Bronchial epithelial cell (primary cell): ENCODE measurements around the gene RUNX2. TPM values are rescaled to one million over a fixed set of nuclear protein-coding genes. Genes with fewer than 3 reads are reported as not detected.

Experiments
- DNase-seq: peaks from one replicate; pipeline ENCODE4 v3.0.0-alpha.2; 2010; ENCODE audit warnings: low read depth
- FAIRE-seq: peaks from 2 replicates; lab custom pipeline; 2011; peaks lifted over from hg19 to GRCh38; lab: Jason Lieb, UNC
- H3K27me3 ChIP-seq: 2 replicates; pipeline ENCODE4 v1.5.1; 2011; ENCODE audit warnings: low read length; ENCODE audit not compliant: control insufficient read depth, insufficient read depth
- H3K36me3 ChIP-seq: 2 replicates; pipeline ENCODE4 v1.5.1; 2011; ENCODE audit warnings: low read length; ENCODE audit not compliant: control insufficient read depth, insufficient read depth
- H3K4me3 ChIP-seq: 2 replicates; pipeline ENCODE4 v1.5.1; 2011; ENCODE audit warnings: mild to moderate bottlenecking, low read depth, low read length, control low read depth
- total RNA-seq: library from RNA; depleted of rRNA; stranded (reverse); fragments of >200 nt; gene quantifications from 2 replicates; pipeline ENCODE4 v1.2.1, GENCODE V29; 2014
- TF ChIP-seq, protein P1 (sequence below): IDR thresholded peaks from 2 replicates; pipeline ENCODE4 v1.5.1; 2011; ENCODE audit warnings: mild to moderate bottlenecking, moderate library complexity, low read length, control low read depth, inconsistent platforms; ENCODE audit not compliant: insufficient read depth, severe bottlenecking

The RUNX2 gene
- total RNA-seq, 1 donor from 2014 or later: 0.79 TPM

DNA sequence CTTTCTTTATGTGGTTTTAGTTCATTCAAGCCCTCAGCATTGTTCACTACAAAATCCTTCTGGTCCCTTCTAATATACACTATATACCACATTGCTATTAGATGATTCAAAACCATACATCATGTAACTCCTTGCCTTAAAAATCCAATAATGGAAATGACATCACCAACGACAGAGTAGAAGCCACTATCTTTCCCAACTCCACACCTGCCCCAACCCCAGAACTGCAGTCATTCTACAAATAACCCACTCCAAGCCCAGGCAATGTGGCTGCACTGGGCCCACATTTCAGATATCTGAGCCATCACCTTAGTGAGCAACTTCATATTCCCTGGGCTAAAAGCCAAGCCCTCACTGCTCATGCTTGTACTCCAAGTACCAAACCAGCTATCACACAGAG is 22.6 kb upstream of the RUNX2 start:
- Histone ChIP-seq H3K36me3 (no peaks in the 10 kb centered on the region), H3K4me3 (no peak overlapping the region), H3K27me3 (no peaks in the 10 kb centered on the region)
- FAIRE-seq (no peak), DNase-seq (peak; percentile 79)
- TF ChIP-seq, protein P1, sequence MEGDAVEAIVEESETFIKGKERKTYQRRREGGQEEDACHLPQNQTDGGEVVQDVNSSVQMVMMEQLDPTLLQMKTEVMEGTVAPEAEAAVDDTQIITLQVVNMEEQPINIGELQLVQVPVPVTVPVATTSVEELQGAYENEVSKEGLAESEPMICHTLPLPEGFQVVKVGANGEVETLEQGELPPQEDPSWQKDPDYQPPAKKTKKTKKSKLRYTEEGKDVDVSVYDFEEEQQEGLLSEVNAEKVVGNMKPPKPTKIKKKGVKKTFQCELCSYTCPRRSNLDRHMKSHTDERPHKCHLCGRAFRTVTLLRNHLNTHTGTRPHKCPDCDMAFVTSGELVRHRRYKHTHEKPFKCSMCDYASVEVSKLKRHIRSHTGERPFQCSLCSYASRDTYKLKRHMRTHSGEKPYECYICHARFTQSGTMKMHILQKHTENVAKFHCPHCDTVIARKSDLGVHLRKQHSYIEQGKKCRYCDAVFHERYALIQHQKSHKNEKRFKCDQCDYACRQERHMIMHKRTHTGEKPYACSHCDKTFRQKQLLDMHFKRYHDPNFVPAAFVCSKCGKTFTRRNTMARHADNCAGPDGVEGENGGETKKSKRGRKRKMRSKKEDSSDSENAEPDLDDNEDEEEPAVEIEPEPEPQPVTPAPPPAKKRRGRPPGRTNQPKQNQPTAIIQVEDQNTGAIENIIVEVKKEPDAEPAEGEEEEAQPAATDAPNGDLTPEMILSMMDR: no peak

- DNase-seq: no peak
- Histone ChIP-seq H3K36me3 (no peaks in the 10 kb centered on the region), H3K27me3 (no peaks in the 10 kb centered on the region), H3K4me3 (no peak overlapping the region)
- FAIRE-seq: no peak
- TF ChIP-seq, protein P1: no peak
Observed at GRCh38 chr6:45310118-45310788, 17.9 kb upstream of the RUNX2 start.

DNA sequence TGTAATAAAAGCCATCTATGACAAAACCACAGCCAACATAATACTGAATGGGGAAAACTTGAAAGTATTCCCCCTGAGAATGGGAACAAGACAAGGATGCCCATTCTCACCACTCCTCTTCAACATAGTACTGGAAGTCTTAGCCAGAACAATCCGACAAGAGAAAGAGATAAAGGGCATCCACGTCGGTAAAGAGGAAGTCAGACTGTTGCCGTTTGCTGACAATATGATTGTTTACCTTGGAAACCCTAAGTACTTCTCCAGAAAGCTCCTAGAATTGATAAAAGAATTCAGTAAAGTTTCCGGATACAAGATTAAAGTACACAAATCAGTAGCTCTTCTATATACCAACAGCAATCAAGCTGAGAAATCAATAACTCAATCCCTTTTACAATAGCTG is 14.0 kb upstream of the RUNX2 start:
- H3K4me3 ChIP-seq: no peak overlapping the region
- FAIRE-seq (no peak), DNase-seq (no peak)
- no peaks in the 10 kb centered on the region for H3K36me3 ChIP-seq
- H3K27me3 ChIP-seq: no peaks in the 10 kb centered on the region
- TF ChIP-seq, protein P1: no peak

DNA sequence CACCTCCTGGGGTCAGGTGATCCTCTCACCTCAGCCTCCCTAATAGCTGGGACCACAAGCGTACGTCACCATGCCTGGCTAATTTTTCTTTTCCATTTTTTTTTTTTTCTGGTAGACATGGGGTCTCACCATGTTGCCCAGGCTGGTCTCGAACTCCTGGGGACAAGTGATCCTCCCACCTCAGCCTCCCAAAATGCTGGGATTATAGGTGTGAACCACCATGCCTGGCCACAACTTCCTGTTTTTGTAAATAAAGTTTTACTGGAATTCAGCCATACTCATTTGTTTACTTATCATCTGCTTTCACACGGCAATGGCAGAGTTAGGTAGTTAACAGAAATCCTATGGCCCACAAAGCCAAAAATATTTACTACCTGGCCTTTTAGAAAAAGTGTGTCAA is 7.8 kb upstream of the RUNX2 start:
- H3K36me3 ChIP-seq: no peaks in the 10 kb centered on the region
- H3K27me3 ChIP-seq: no peaks in the 10 kb centered on the region
- FAIRE-seq (no peak), DNase-seq (no peak)
- no peak overlapping the region for H3K4me3 ChIP-seq
- TF ChIP-seq, protein P1: no peak

DNA sequence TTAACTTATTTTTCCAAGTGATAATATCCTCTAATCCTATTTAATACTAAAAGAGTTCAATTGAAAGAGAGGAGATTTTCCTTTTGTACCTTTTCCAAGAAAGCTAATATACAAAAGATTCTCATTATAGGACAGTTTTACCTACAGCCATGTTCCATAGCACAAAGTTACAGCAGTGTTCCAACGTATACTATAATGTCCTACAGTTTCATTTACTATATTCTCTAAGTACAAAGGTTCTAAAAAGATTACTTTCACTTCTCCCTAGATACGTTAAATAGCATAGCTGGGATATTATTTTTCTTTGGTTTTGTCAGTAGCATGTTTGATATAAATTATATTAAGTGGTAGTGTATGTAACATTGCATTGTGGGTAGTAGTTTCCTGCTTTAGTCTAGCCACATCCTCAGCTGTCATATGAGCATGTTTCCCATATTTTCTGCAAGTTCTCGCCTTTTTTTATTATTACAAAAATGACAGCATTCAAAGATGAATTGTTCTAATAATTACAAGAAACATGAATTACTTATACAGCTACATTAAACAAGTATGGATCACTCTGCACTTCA is 4.4 kb upstream of the RUNX2 start:
- no peak for FAIRE-seq
- no peaks in the 10 kb centered on the region for H3K36me3 ChIP-seq
- no peaks in the 10 kb centered on the region for H3K27me3 ChIP-seq
- H3K4me3 ChIP-seq: no peak overlapping the region
- DNase-seq: no peak
- TF ChIP-seq, protein P1: no peak
